Cardiac muscle cell (in vitro differentiated cells and primary cell): ENCODE data around the gene WDR76. TPM values are rescaled to one million over a fixed set of nuclear protein-coding genes. Genes with fewer than 3 reads are reported as not detected.

Experiments
- DNase-seq, 2 donors: peaks; one replicate each; pipeline versions ENCODE4 v3.0.0 to v3.0.0-alpha.2; 2010 to 2017; ENCODE audit warnings: low read depth in 1 of 2, low spot score in 1 of 2
- H3K27ac ChIP-seq: fragments of 200-600 bp; sonication (generic); 2 replicates; pipeline ENCODE4 v1.5.1; 2016
- H3K27me3 ChIP-seq: fragments of 200-600 bp; sonication (generic); 2 replicates; pipeline ENCODE4 v1.6.0; 2016; ENCODE audit warnings: control low read depth
- H3K36me3 ChIP-seq: fragments of 200-600 bp; sonication (generic); 2 replicates; pipeline ENCODE4 v1.5.1; 2016; ENCODE audit warnings: control low read depth
- H3K4me1 ChIP-seq: fragments of 200-600 bp; sonication (generic); 2 replicates; pipeline ENCODE4 v1.8.1; 2017; ENCODE audit warnings: low read depth, mild to moderate bottlenecking, mixed run types
- H3K4me3 ChIP-seq: fragments of 200-600 bp; sonication (generic); 2 replicates; pipeline ENCODE4 v1.5.1; 2016; ENCODE audit warnings: mild to moderate bottlenecking
- H3K9me3 ChIP-seq: fragments of 200-600 bp; sonication (generic); 2 replicates; pipeline ENCODE4 v1.5.1; 2017; ENCODE audit warnings: low read depth, mild to moderate bottlenecking, control low read depth
- polyA plus RNA-seq: library from polyadenylated mRNA; unstranded; fragments of >200 nt; fragmentation: Nextera tagmentation; extraction: Ambion mirVana; gene quantifications from 2 replicates; pipeline ENCODE4 v1.2.1, GENCODE V29; 2016
- total RNA-seq: library from RNA; depleted of rRNA; stranded (reverse); fragments of >200 nt; gene quantifications from 2 replicates; pipeline ENCODE4 v1.2.3, GENCODE V29; 2016
- TF ChIP-seq, protein P1 (sequence below): IDR thresholded peaks from 2 replicates; pipeline ENCODE4 v1.5.1; 2012; ENCODE audit warnings: low read depth, mild to moderate bottlenecking, low read length

Gene WDR76
- total and polyA plus RNA-seq, 2 experiments from 2014 or later: 4.0 to 8.2 TPM

DNA sequence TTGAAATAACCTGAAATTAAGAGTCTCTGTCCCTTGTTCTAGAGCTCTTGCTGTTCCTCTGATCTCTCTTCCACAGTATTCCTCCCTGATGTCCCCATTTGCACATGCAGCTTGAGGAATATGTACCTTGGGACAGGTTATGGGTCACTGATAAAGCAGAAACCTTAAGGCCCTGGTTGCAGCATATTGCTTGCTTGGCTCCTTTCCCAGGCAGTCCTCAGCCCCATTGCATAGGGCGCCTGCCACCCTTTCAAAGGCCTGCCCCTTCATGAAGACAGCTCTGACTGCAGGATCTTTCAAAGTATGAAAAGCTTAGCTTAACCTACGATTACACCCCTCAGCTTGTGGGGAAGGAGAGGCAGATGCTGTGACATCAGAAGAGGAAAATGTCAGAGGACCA lies 51.6 kb downstream of the WDR76 start:
- Histone ChIP-seq H3K36me3 (peaks cover 4% of the 10 kb centered on the region), H3K9me3 (no peaks in the 10 kb centered on the region), H3K4me1 (peaks cover 60% of the 10 kb centered on the region), H3K4me3 (peak overlapping the region; percentile 35), H3K27me3 (no peaks in the 10 kb centered on the region), H3K27ac (peak overlapping the region; percentile 99)
- TF ChIP-seq, protein P1, sequence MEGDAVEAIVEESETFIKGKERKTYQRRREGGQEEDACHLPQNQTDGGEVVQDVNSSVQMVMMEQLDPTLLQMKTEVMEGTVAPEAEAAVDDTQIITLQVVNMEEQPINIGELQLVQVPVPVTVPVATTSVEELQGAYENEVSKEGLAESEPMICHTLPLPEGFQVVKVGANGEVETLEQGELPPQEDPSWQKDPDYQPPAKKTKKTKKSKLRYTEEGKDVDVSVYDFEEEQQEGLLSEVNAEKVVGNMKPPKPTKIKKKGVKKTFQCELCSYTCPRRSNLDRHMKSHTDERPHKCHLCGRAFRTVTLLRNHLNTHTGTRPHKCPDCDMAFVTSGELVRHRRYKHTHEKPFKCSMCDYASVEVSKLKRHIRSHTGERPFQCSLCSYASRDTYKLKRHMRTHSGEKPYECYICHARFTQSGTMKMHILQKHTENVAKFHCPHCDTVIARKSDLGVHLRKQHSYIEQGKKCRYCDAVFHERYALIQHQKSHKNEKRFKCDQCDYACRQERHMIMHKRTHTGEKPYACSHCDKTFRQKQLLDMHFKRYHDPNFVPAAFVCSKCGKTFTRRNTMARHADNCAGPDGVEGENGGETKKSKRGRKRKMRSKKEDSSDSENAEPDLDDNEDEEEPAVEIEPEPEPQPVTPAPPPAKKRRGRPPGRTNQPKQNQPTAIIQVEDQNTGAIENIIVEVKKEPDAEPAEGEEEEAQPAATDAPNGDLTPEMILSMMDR: no peak
- DNase-seq: no peak

DNA sequence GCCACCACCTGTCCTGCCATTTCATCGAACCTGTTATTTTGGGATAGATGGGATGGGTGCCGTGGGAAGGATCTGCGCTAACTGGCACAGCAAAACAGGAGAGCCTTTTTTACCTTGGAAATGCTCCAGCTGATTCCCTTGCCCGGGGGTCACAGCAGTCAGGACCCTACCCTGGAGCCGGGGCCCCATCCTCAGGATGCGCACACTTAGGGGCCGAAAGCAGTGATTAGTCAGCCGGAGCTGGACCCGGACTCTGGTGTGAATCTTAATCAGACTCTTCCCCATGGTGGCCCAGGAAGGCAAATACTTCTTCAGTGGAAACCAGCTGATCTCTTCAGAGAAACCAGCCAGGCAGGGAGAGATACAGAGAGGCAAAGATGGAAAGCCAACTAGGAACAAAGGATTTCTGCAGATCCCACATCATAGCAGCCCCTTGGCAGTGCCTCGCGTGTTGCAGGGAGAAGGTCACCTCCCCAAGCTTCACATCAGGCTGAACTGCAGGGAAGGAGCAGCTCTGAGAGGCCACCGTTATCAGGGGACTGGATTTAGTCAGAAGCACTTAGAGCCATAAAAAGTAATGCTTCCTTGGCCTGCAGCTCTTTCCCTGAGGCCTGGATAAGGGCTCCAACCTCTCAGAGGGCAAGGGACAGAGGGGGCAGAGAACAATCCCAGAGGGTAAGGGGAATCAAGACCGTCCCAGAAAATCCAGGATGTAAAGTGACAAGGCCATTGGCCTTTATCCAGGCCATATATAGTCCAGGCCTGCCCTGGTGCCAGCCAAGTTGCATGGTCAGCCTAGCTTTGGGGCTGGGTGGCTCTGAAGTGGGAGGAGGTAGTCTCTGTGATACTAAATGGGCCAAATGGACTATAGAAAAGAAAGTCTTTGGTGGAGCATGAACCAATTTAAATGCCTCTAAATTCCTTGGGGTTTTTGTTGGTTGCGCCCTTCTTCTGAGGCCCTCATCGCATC lies 52.9 kb downstream of the WDR76 start:
- no peaks in the 10 kb centered on the region for H3K9me3 ChIP-seq
- H3K4me3 ChIP-seq: peak overlapping the region; percentile 35
- H3K36me3 ChIP-seq: no peaks in the 10 kb centered on the region
- H3K4me1 ChIP-seq: peaks cover 60% of the 10 kb centered on the region
- TF ChIP-seq, protein P1: no peak
- H3K27ac ChIP-seq: peak overlapping the region; percentile 99
- no peaks in the 10 kb centered on the region for H3K27me3 ChIP-seq
- DNase-seq: peak in 1 of 2 donors; percentile 88

DNA sequence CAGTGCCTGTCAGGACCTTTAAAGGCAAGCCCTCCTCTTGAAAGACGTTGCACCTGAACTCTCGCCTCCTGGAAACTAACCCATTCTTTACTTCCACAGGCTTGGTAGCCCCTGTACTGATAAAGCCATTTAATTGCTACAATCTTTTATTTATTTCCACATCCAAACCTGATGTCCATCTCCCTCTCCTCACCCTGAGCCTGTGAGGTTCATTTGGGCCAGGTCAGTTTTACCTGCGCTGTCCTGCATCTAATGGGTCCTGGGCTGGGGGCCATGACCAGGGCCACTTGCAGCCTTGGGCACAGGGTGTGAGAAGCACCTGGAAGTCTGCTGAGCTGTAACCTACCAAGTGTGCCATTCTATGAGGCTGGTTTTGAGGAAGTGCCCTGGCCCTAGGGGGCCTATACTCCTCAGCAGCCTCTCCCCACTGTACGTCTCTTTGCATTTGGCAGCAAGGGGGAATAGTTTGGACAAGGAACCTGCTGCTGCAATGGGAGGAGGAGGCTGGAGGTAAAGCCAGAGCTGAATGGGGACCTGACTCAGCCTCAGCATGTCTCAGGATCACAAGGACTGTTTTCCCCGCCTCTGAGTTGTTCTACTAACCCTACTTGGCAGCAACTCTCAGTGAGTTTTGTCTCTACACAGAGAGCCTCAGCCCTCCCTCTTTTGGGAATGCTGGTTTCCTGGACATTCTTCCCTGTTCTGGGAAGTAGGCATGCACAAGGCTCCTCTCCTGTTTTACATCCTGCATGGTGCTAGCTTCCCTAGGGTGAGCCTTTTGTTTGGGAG lies 53.8 kb downstream of the WDR76 start:
- TF ChIP-seq, protein P1: no peak

DNA sequence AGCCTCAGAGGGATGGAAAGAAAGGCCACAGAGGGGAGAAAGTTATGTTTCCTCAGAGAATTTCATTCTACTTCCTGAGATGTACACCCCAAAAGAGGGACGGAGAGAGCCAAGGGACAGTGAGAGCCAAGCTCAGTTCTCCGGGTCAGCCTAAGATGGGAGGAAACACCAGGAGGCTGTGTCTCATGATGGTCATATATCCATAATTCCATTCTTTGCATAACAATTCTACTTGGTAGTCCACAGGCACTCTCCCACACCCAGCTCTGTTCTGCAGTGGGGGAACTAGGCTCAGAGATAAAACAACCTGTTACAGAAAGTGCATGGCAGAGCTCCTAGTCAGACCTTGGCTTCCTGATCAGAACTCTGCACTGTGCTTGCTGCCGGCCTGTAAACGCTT lies 54.4 kb downstream of the WDR76 start:
- TF ChIP-seq, protein P1: no peak
- no peaks in the 10 kb centered on the region for H3K9me3 ChIP-seq
- no peaks in the 10 kb centered on the region for H3K27me3 ChIP-seq
- H3K27ac ChIP-seq: peak overlapping the region; percentile 99
- DNase-seq: no peak
- H3K4me1 ChIP-seq: peaks cover 55% of the 10 kb centered on the region
- no peaks in the 10 kb centered on the region for H3K36me3 ChIP-seq
- no peak overlapping the region for H3K4me3 ChIP-seq

More for the DNA sequence above, 53.8 kb downstream of the WDR76 start:
- Histone ChIP-seq H3K27ac (peak overlapping the region; percentile 99), H3K9me3 (no peaks in the 10 kb centered on the region), H3K4me1 (peaks cover 60% of the 10 kb centered on the region), H3K27me3 (no peaks in the 10 kb centered on the region), H3K36me3 (no peaks in the 10 kb centered on the region), H3K4me3 (no peak overlapping the region)
- DNase-seq: peak in 1 of 2 donors; percentile 30

DNA sequence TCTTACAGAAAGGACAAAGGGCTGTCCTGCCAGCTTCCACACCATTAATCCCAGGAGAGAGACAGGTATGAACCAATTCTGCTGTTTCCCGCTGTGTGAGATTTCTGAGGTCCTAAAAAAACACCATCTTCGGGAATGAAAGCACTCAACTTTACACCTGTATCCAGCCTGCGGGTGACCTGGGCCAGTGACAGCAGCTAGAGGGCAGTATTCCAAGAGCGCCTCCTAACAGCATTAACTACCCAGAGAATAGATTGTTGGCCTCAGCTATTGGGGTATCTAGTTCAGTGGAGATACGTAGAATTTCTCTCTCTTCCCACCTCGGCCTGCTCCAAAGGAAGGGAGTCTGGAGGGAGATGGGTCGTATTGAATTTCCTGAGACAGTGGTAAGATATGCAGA lies 55.1 kb downstream of the WDR76 start:
- H3K27ac ChIP-seq: peak overlapping the region; percentile 99
- DNase-seq: peak in 1 of 2 donors; percentile 17
- TF ChIP-seq, protein P1: peak; percentile 49
- H3K4me3 ChIP-seq: no peak overlapping the region
- H3K4me1 ChIP-seq: peaks cover 48% of the 10 kb centered on the region
- H3K27me3 ChIP-seq: no peaks in the 10 kb centered on the region
- H3K36me3 ChIP-seq: no peaks in the 10 kb centered on the region
- H3K9me3 ChIP-seq: no peaks in the 10 kb centered on the region
